Transverse colon (tissue), 4 donors: ENCODE measurements around the gene GPR152. TPM values are rescaled to one million over a fixed set of nuclear protein-coding genes. Genes with fewer than 3 reads are reported as not detected.

Source experiments
- DNase-seq: peaks from one replicate; pipeline ENCODE4 v3.0.0-alpha.2; 2019
- H3K27ac ChIP-seq, 4 donors: fragments of 200-600 bp; sonication (generic); 2 replicates each; pipeline ENCODE4 v1.5.1; 2016 to 2018; ENCODE audit warnings: inconsistent platforms in 4 of 4
- H3K27me3 ChIP-seq: fragments of 200-600 bp; sonication (generic); 2 replicates; pipeline ENCODE4 v1.5.1; 2017; ENCODE audit warnings: inconsistent platforms
- H3K36me3 ChIP-seq, 4 donors: fragments of 200-600 bp; sonication (generic); 2 replicates each; pipeline ENCODE4 v1.5.1; 2017 to 2019; ENCODE audit warnings: inconsistent platforms in 4 of 4
- H3K4me1 ChIP-seq, 4 donors: fragments of 200-600 bp; sonication (generic); 2 replicates each; pipeline ENCODE4 v1.5.1; 2017 to 2020; ENCODE audit warnings: inconsistent platforms in 4 of 4
- H3K4me3 ChIP-seq, 4 donors: fragments of 200-600 bp; sonication (generic); 1 replicate in 1 of 4; 2 replicates in 3 of 4; pipeline versions ENCODE4 v1.5.1 to v1.6.1; 2017 to 2019; ENCODE audit warnings: inconsistent platforms in 4 of 4
- H3K9me3 ChIP-seq, 2 donors: fragments of 200-600 bp; sonication (generic); 2 replicates each; pipeline ENCODE4 v1.5.1; 2017 to 2019; ENCODE audit warnings: inconsistent platforms in 2 of 2
- CTCF ChIP-seq, 5 experiments: fragments of 200-600 bp in 3 of 5; fragments of 450-650 bp in 2 of 5; sonication (generic) in 3 of 5; IDR thresholded peaks; 1 replicate in 2 of 5; 2 replicates in 3 of 5; pipeline ENCODE4 v1.5.1; 2016 to 2017; ENCODE audit warnings: antibody characterized with exemption in 5 of 5, inconsistent platforms in 3 of 5, mild to moderate bottlenecking in 2 of 5, moderate library complexity in 1 of 5
- EP300 ChIP-seq: sonication (generic); formaldehyde crosslinking; IDR thresholded peaks from one replicate; pipeline ENCODE4 v1.6.1; 2017; ENCODE audit warnings: antibody characterized with exemption, low read depth
- POLR2A ChIP-seq: fragments of 450-650 bp; IDR thresholded peaks from one replicate; pipeline ENCODE4 v1.6.1; 2016; ENCODE audit warnings: antibody characterized with exemption, mild to moderate bottlenecking, moderate library complexity
- POLR2AphosphoS5 ChIP-seq, 3 donors: sonication (generic); formaldehyde crosslinking; IDR thresholded peaks; one replicate each; pipeline ENCODE4 v1.6.1; 2016; ENCODE audit warnings: antibody characterized with exemption in 3 of 3
- WGBS, 2 donors: methylation state at CpG; one replicate each; pipeline ENCODE4 v1.1.5; 2018; ENCODE audit warnings: low coverage in 1 of 2; 5-methylcytosine and 5-hydroxymethylcytosine counted together
- in situ Hi-C, 4 donors: fragments of 200-750 bp; cut with MboI; loops; one replicate each; pipeline versions ENCODE4 v1.15.0 to v1.15.1; 2017; ENCODE audit warnings: low sequenced_read_pairs in 3 of 4, low pct_ligation_motif_present in 1 of 4, low pct_unique_long_range_greater_than_20kb in 1 of 4
- intact Hi-C: fragments of 100-400 bp; cut with DNase I; formaldehyde crosslinking; loops from one replicate; pipeline ENCODE4 v1.15.1; 2023; ENCODE audit warnings: low total_unique reads
- total RNA-seq, 4 donors: library from RNA; depleted of rRNA; stranded (reverse); fragments of >200 nt; gene quantifications; one replicate each; pipeline ENCODE4 v1.1.0, GENCODE V29; 2016

Gene GPR152
- total RNA-seq, 4 donors from 2014 or later: not detected

DNA sequence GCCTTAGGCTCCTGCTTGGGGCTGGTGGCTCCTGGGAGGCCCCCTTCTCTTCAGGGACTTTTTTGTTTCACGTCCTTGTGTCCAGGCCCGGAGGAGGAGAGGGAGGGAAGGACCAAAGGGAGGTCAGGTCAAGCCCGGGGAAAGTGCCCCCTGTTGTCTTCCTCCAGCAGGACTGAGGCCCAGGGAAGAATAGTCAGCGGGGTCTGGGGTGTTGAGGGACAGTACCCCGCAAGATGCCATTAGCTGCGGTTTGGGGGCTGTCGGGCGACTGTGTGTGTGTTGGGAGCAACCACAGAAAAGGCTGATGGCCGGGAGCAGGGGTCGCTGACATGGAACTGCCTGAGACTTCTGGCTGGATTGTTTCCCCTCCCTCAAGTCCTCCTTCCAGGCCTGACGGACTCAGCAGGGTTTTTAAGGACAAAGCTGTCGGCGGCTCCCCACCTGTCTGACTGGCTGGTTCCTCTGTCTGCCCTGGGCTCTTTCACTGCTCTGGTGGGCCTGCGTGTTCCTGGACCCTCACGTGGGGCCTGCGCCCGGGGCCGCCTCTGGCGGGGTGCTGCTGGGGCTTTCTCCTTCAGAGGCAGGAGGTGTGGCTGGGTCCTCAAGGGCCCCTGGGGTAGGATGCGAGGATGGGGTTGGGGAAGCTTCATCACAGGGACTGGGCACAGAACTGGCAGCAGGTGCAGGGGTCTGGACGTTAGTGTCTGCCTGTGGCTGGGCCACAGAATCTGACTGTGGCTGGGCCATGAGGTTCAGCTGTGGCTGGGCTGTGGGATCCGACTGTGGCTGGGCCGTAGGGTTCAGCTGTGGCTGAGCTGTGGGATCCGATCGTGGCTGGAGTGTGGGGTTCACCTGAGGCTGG lies 1.5 kb downstream of the GPR152 start:
- WGBS, 2 donors: 87 to 100% methylated on average over 6 to 25 of the region's 25 CpGs
- TF ChIP-seq POLR2AphosphoS5 (IDR thresholded peaks at IDR 0.05): no peak
- TF ChIP-seq EP300: no peak
- TF ChIP-seq POLR2A: no peak
- TF ChIP-seq CTCF (IDR thresholded peaks at IDR 0.05): no peak
- in situ Hi-C loops (no loop called here), intact Hi-C loops (no loop called here)
- H3K4me3 ChIP-seq: no peak overlapping the region
- H3K27ac ChIP-seq: no peak overlapping the region
- DNase-seq: no peak
- H3K9me3 ChIP-seq: no peaks in the 10 kb centered on the region
- no peaks in the 10 kb centered on the region for H3K4me1 ChIP-seq
- no peaks in the 10 kb centered on the region for H3K27me3 ChIP-seq
- H3K36me3 ChIP-seq: no peaks in the 10 kb centered on the region

DNA sequence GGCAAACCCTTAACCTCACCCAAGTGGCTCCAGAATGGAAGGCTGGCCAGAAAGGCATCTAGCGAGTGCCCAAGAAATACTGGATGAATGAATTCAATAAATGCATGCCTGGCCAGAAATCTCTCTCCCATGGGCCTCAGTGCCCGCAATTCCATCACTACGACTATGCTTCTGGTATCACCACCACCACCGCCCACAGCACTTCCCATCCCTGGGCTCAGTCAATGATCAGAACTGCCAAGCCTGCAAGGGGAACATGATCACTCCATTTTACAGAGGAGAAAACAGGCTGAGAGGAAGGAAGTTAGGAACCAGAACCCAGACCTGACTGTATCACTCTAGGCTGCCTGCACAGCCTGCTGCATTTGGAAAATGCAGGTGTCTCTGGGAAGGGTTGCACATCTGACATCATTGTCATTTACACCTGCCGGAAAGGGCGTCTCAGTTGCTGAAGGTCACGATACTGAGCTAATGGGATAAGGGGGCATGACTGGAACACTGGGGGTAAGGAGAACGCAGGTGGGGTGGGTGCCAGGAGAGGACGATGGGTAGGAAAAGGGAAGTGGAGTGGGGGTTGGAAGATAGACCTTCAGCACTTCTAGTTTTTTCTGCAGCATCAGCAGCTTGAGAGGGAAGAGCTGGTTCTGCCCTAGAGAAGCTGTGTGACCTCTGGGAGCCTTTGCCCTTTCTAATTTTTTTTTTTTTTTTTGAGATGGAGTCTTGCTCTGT lies 3.2 kb downstream of the GPR152 start:
- H3K27ac ChIP-seq: peak overlapping the region in 1 of 4 donors; percentile 46
- no peak for DNase-seq
- H3K36me3 ChIP-seq: no peaks in the 10 kb centered on the region
- WGBS, 2 donors: 55% methylated on average over 9 of the region's 9 CpGs; no CpG with 5 or more reads in 1 of the 2 donors
- no peak for TF ChIP-seq CTCF (IDR thresholded peaks at IDR 0.05)
- no peak for TF ChIP-seq POLR2A
- TF ChIP-seq POLR2AphosphoS5 (IDR thresholded peaks at IDR 0.05): no peak
- TF ChIP-seq EP300: no peak
- H3K9me3 ChIP-seq: no peaks in the 10 kb centered on the region
- no peaks in the 10 kb centered on the region for H3K27me3 ChIP-seq
- peaks cover 0 to 11% (median 8%) of the 10 kb centered on the region in 4 donors for H3K4me1 ChIP-seq
- intact Hi-C loops (no loop called here), in situ Hi-C loops (no loop called here)
- H3K4me3 ChIP-seq: no peak overlapping the region

DNA sequence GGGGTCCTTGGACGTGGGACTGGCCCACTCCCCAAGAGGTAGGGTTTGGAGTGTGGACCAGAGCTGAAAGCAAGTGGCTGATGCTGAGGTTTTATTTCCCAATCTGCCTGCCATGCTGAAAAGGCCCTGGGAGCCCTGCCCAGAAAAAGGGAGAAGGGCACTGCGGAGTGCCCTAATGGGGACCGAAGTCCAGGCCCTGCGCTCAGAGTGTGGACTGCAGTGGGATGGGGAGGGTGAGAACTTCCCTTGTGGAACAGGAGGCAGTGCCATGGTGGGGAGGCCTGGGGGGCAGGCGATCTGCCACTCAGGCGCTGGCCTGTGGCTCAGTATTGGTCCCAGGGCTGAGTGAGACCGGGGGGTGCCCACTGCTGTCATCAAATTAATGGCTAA lies 4.3 kb downstream of the GPR152 start:
- in situ Hi-C loops: no loop called here
- WGBS, 2 donors: 82 to 89% methylated on average over 5 to 6 of the region's 7 CpGs
- no peak for DNase-seq

More for the DNA sequence above, 4.3 kb downstream of the GPR152 start:
- no peaks in the 10 kb centered on the region for H3K9me3 ChIP-seq
- TF ChIP-seq POLR2A (no peak), EP300 (no peak), CTCF (IDR thresholded peaks at IDR 0.05) (no peak), POLR2AphosphoS5 (IDR thresholded peaks at IDR 0.05) (no peak)
- H3K27ac ChIP-seq: no peak overlapping the region
- no peaks in the 10 kb centered on the region for H3K36me3 ChIP-seq
- intact Hi-C loops: no loop called here
- no peak overlapping the region for H3K4me3 ChIP-seq
- peaks cover 0 to 16% (median 11%) of the 10 kb centered on the region in 4 donors for H3K4me1 ChIP-seq
- no peaks in the 10 kb centered on the region for H3K27me3 ChIP-seq
